Hematopoietic multipotent progenitor cell treated with erythropoietin and hydrocortisone succinate and interleukin-3 and kit ligand, for 15 days (in vitro differentiated cells): Measurements from ENCODE around the gene ETDC.

Source experiments
- DNase-seq: peaks from one replicate; pipeline ENCODE4 v3.0.0-alpha.2; 2015; ENCODE audit warnings: low spot score

The ETDC gene

GRCh38 chrX:135346975-135347374 is 37.7 kb downstream of the ETDC start:
- no peak for DNase-seq

- DNase-seq, result no peak
Observed at GRCh38 chrX:135347381-135348016, 38.2 kb downstream of the ETDC start.

GRCh38 chrX:135354288-135354687 is 45.0 kb downstream of the ETDC start:
- DNase-seq, result no peak
